GM18505 (cell line): ENCODE results near the gene EOMES.

Source experiments
- ATAC-seq: cut with Tn5 transposase; IDR thresholded peaks from one replicate; pipeline ENCODE4 v1.9.1; 2021; ENCODE audit not compliant: unreplicated experiment
- POLR2A ChIP-seq: IDR thresholded peaks from 4 replicates; pipeline ENCODE4 v1.6.1; 2011; ENCODE audit warnings: borderline replicate concordance; ENCODE audit not compliant: insufficient read depth, insufficient read length; ENCODE audit errors: extremely low read depth

The EOMES gene

GRCh38 chr3:27728195-27729087 is 6.3 kb upstream of the EOMES start:
- no peak for ATAC-seq

GRCh38 chr3:27726240-27726639 is 4.1 kb upstream of the EOMES start:
- no peak for ATAC-seq
- no peak for TF ChIP-seq POLR2A

More at GRCh38 chr3:27728195-27729087, 6.3 kb upstream of the EOMES start:
- TF ChIP-seq POLR2A = no peak

DNA sequence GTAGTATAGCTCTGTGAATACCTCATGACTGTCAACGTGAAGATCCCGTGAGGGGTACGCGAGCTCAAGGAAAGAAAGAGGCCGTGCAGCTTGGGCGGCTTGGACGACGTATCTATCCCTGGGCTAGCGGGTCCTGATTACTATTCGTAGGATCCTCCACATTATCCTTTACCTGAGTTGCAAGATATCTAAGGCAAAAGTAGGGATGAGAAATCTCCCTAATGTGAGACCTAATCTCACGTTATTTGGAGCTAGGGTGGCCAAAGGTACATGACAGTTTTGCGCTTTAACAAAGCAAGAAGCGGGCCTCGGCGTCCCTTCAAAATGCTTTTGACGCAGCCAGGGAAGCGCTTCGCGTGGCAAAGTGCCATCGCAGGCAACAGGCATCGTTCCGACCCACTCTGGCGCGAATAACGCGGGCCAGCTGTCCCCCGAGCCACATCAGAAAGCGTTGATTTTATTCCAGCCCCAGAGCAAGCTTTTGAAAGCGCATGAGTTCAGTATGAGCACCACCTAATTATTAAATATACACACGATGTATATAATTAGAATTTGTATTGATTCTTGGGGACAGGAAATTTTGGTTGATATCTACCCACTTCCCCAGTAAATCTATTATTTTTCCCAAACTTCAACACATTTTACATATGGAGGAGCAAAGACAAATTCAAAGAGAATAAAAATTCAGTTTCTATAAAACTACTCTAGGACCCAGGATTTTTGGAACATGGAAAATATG is 2.5 kb upstream of the EOMES start:
- ATAC-seq = no peak
- TF ChIP-seq POLR2A = no peak

GRCh38 chr3:27723815-27724458 is 1.8 kb upstream of the EOMES start:
- no peak for ATAC-seq

DNA sequence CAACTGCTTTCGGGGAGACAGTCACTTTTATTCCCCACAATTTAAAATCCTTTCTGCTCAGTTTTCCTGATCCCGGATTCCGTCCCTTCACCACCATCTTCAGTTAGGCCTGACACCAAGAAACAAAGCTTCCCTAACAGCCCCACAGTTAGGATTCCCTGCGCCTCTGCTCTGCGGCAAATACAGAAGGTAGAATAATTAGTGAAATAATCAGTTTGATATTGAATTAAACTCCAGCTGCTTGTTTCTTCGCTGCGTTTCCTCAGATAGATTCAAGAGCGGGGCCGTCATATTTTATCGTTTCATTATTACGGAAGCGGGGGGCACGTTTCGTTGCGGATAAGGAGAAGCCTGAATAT is 1.3 kb upstream of the EOMES start:
- TF ChIP-seq POLR2A = no peak
- ATAC-seq = no peak

More at GRCh38 chr3:27723815-27724458, 1.8 kb upstream of the EOMES start:
- no peak for TF ChIP-seq POLR2A

- no peak for ATAC-seq
- TF ChIP-seq POLR2A = no peak
Measured at GRCh38 chr3:27723001-27723445, 900 bp upstream of the EOMES start.

- TF ChIP-seq POLR2A = no peak
- no peak for ATAC-seq
Measured at GRCh38 chr3:27720899-27721716, 1.0 kb downstream of the EOMES start.

DNA sequence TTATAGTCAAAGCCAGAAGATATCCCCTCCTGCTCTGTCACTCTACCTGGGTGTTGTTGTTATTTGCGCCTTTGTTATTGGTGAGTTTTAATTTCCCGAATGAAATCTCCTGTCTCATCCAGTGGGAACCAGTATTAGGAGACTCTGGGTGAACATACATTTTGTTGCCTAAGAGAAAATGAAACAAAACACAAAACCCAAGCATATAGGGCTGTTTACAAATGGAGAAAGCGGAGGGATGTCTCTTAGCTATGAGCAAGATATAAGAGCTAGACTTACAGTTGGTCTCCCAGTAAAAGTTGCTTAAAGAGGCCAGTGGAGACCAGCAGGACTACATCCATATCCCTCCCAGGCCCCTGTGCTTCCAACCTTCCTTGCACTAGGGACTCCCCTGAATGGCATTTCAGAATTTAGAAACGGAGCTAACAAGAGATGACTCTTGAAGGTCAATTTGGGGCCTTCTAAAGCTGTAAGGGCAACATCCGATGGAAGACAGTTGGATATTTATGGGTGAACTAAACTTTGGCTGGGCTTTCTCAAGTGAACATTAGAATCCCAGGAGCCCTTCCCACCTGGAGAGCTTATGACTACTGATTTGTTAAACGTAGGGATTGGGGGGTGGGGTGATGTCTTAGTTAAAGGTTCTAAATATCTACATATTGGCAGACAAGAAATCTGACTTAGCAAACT is 2.7 kb downstream of the EOMES start:
- TF ChIP-seq POLR2A = no peak
- ATAC-seq = no peak

- no peak for TF ChIP-seq POLR2A
- ATAC-seq = no peak
Measured at GRCh38 chr3:27718459-27718858, 3.7 kb downstream of the EOMES start.

- no peak for TF ChIP-seq POLR2A
- no peak for ATAC-seq
Measured at GRCh38 chr3:27717200-27717852, 4.8 kb downstream of the EOMES start.

DNA sequence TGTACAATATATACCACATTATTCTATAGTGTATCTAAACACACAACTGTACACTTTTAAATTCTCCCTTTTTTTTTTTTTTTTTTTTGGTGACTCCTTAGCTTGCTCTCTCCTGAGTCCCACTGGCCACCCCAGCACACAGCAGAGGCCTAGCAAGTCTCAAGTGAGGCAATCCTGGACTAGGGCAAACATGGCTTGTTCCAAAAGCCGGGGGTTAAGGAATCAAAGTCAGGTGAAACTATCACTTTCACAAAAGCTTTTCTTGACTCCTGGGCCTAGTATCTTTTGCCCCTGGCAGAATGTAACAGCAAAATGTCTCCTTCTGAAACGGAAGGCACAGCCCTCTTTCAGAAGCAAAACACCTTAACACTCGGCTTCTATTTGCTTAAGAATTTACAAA is 5.8 kb downstream of the EOMES start:
- ATAC-seq = no peak
- TF ChIP-seq POLR2A = no peak

DNA sequence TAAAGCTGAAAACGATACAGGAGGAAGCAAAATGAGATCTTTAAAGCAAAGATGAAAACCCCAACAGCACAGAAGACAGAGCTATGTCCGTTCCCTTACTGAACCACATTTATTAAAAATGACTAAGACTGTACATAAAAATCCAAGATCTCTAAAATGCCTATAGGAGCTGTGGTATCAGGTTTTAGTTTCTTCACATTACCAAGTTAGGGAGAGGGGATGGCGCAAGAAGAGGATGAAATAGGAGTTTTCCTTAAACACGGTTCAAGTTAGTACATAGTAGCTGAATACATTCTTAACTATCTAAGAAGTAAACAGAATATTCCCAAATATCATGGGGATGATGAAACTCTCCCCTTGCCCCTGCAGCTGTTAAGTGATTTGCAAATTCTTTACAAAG is 6.3 kb downstream of the EOMES start:
- no peak for TF ChIP-seq POLR2A
- ATAC-seq = no peak
